Stimulated activated CD4-positive, alpha-beta T cell treated with anti-CD3 and anti-CD28 coated beads, TNF-alpha, amount 100 ng/mL, for 4 hours (primary cell): ENCODE results near the gene LGSN.
"Not testable (repeated sequence)": the region's sequence is repeated elsewhere in the genome, so short reads cannot be mapped to it uniquely, and the experiment has no call there.

Experiments used
- DNase-seq, 3 experiments: peaks; one replicate each; pipeline ENCODE4 v3.0.0-alpha.2; 2020; ENCODE audit warnings: low read depth in 3 of 3

LGSN gene, protein sequence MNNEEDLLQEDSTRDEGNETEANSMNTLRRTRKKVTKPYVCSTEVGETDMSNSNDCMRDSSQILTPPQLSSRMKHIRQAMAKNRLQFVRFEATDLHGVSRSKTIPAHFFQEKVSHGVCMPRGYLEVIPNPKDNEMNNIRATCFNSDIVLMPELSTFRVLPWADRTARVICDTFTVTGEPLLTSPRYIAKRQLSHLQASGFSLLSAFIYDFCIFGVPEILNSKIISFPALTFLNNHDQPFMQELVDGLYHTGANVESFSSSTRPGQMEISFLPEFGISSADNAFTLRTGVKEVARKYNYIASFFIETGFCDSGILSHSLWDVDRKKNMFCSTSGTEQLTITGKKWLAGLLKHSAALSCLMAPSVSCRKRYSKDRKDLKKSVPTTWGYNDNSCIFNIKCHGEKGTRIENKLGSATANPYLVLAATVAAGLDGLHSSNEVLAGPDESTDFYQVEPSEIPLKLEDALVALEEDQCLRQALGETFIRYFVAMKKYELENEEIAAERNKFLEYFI

DNA sequence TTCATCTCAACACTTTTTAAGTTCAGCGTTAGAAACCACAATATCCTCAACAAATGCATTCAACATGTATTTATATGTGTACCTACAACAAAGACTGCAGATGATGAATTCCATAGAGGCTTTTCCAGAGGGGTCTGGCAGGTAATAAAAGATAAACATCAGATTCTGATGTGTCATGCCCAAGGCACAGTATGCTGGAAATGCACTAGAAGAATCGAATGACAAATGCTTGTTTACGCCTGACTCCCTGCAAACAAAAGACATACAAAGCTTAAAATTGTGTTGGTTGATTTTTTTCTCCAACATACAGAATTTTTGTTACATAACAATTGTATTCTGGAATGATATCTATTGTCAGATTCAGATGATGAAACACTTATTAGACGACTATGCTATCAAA is at the start of gene LGSN:
Gene LGSN, minus strand, starts transcription at position 45 of the 400 bp plus-strand sequence. Its CDS starts 40 bp downstream, at position 5.
- no peak for DNase-seq

DNA sequence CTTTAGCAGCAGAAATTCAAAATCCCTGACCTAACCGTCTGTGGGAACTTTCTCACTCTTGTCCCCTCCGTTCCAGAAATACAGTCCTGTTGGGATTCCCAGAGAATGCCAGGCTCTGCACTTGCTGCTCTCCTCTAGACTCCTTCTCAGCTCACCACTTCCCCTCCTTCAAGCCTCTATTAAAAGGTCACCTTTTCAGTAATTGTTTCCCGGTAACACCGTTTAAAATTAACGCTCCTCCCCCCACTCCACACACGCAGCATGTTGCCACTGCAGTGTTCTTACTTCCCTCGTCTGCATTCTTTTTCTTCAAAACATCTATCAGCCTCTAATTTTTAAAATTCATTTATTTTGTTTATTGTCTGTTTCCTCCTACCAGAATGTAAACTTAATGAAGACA is 48.6 kb upstream of the LGSN start:
- DNase-seq: no peak

DNA sequence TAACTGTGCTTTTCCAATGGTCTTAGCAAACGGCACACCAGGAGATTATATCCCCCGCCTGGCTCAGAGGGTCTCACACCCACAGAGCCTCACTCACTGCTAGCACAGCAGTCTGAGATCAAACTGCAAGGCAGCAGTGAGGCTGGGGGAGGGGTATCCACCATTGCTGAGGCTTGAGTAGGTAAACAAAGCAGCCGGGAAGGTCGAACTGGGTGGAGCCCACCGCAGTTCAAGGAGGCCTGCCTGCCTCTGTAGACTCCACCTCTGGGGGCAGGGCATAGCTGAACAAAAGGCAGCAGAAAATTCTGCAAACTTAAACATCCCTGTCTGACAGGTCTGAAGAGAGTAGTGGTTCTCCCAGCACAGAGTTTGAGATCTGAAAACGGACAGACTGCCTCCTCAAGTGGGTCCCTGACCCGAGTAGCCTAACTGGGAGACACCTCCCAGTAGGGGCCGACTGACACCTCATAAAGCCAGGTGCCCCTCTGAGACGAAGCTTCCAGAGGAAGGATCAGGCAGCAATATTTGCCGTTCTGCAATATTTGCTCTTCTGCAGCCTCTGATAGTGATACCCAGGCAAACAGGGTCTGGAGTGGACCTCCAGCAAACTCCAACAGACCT is 42.8 kb upstream of the LGSN start:
- DNase-seq: not testable (repeated sequence)

DNA sequence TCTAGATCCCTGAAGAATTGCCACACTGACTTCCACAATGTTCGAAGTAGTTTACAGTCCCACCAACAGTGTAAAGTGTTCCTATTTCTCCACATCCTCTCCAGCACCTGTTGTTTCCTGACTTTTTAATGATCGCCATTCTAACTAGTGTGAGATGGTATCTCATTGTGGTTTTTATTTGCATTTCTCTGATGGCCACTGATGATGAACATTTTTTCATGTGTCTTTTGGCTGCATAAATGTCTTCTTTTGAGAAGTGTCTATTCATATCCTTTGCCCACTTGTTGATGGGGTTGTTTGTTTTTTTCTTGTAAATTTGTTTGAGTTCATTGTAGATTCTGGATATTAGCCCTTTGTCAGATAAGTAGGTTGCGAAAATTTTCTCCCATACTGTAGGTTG is 37.6 kb upstream of the LGSN start:
- not testable (repeated sequence) for DNase-seq

DNA sequence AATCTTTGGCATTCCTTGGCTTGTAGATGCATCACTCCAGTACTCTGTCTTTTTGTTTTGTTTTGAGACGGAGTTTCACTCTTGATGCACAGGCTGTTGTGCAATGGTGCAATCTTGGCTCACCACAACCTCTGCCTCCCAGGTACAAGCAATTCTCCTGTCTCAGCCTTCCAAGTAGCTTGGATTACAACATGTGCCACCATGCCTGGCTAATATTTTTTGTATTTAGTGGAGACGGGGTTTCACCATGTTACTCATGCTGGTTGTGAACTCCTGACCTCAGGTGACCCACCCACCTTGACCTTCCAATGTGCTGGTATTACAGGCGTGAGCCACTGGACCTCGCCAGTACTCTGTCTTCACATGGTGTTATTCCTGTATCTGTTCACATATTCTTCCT is 35.8 kb upstream of the LGSN start:
- no peak for DNase-seq

DNA sequence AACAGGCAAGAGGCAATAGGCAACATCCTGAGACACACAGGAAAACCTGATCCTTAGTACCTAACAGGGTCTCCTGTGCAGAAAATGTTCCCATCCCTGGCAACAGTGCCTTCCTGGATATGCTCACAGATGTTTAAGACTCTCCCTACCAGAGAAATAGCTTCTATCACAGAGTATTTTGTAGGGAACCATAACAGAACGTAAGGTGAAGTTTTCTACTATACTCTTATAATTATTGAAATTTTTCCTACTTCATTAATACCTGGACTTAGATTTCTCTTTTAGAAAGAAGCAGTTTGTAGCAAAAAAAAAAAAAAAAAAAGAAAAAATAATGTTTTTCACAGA is 33.5 kb upstream of the LGSN start:
- no peak for DNase-seq

DNA sequence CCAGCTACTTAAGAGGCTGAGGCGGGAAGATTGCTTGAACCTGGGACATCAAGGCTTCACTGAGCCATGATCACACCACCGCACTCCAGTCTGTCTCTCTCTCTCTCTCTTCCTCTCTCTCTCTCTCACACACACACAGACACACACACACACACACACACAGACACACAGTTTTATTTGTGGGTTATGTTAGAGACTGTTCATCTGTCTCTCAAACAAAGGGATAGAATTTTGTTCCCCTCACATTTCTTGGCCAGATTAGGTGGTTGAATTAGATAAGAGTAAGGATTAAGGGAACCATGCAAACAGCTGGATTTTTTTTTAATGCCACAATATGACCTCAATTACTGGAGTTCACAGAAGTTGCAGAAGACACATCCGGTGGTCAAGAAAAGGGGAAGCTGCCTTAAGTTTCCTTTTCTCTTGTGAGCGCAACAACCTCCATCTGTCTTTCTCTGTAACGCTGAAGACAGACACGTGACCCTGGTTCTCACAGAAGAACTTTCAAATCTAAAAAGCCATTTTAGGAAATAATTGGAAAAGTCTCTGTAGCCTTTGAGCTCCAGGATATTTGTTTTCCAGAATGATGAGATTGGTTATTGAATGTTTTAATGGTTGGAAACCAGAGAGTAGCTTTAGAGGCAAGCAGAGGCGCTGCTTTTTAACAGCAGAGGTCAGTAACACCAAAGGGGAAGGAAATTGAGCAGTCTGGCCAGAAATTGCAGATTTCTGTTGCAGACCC is 32.9 kb upstream of the LGSN start:
- DNase-seq: no peak

DNA sequence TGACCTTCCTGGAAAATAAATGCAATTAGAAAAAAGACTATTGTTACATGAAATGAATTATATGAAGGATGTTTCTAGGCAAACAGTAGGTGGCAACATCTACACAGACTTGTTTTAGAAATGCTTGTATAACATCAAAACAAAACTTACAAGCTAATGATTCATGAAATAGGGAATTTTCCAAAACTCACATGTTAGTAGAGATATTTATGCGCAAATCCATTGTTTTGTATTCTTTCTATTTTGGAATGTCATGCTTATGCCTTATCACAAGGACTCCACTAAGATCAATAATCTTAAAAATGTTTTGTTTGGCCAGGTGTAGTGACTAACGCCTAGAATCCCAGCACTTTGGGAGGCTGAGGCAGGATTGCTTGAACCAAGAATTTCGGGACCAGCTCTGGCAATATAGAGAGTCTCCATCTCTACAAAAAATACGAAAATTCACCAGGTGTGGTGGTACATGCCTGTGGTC is 32.3 kb upstream of the LGSN start:
- DNase-seq: no peak

DNA sequence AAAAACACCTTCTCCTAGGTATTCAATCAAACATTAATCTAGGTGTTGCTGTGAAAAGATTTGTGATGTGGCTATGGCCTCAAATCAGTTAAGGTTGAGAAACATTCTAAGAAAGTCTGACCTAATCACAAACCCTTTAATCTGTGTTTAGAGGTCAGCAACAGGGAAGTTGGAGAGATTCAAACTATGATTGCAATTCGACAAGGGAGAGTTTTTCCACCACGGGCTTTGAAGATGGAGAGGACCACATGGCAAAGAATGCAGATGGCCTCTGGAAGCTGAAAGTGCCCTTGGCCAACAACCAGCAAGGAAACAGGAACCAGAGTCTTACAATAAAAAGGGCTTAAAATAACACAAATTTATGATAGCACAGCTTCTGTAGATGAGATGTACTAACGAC is 29.6 kb upstream of the LGSN start:
- DNase-seq: no peak

DNA sequence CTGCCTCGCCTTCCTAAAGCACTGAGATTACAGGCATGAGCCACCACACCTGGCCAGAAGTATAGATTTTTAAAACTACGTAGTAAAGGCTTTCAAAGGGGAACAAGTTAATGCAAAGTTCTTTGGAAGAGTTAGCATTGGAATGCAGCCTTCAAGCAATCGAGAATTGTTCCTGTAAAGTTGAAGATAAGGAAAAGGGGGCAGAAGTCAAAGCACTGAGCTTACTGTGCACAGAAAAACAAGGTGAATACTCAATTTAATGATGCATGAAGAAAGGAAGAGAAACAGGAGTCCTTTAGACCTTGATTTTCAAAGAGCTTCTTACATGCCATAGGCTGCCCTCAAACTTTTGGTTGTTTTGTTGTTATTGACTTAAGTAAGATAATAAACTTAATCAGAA is 29.1 kb upstream of the LGSN start:
- DNase-seq: no peak

DNA sequence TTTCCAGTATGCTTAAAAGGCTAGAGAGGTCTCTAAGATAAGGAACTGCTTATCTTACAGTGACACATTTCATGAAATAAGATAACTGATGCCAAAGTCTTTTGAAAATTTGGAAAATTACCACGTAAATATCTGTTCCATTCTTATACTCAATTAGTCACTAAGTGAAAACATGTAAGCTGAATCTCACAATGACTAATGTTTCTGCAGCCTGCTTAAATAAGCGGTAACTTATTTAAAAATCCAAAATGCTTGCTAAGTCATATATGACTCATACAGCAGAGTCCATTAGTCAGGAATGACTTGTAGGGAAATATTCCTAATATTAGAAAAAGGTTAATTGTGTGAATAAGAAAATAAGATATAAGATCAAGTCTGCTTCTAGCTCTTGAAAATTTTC is 27.8 kb upstream of the LGSN start:
- no peak for DNase-seq

DNA sequence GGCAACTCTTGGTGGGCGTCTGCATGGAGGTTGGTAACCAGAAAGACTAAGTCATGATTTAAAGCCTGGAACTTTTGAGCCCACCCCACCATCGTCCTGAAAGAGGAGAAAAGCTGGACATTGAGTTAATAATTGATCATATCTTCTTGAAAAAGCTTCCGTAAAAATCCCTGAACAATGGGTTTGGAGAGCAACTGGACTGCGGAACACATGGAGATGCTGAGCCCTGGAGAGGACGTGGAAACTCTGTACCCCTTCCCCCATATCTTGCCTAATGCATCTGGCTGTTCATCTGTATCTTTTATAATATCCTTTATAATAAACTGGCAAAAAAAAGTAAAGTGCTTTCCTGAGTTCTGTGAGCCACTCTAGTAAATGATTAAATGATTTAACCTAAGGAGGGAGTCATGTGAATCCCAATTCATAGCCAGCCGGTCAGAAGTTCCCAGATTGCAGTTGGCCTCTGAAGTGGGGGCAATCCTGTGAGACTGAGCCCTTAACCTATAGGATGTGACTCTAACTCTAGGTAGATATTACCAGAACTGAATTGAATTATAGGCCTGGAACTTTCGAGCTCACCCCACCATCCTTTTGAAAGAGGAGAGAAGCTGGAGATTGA is 26.5 kb upstream of the LGSN start:
- DNase-seq: no peak

DNA sequence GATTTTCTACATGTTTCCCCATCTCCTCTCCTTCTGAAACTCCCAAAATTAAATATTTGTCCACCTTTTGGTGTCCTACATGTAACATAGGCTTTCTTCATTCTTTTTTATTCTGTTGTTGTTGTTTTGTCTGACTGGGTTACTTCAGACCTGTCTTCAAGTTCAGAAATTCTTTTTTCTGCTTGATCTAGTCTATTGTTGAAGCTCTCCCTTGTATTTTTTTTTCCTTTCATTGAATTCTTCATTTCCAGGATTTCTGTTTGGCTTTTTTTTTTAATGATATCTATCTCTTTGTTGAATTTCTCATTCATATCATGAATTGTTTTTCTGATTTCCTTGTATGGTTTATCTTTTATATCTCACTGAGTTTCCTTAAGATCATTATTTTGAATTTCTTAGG is 20.6 kb upstream of the LGSN start:
- no peak for DNase-seq

DNA sequence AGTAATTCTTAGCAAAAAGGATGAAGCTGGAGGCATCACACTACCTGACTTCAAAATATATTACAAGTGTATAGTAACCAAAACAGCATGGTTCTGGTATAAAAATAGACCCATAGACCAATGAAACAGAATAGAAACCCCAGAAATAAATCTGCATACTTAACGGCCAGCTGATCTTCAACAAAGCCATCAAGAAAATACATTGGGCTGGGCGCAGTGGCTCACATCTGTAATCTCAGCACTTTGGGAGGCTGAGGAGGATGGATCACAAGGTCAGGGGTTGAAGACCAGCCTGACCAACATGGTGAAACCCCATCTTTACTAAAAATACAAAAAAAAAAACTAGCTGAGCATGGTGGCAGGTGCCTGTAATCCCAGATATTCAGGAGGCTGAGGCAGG is 14.9 kb upstream of the LGSN start:
- not testable (repeated sequence) for DNase-seq

DNA sequence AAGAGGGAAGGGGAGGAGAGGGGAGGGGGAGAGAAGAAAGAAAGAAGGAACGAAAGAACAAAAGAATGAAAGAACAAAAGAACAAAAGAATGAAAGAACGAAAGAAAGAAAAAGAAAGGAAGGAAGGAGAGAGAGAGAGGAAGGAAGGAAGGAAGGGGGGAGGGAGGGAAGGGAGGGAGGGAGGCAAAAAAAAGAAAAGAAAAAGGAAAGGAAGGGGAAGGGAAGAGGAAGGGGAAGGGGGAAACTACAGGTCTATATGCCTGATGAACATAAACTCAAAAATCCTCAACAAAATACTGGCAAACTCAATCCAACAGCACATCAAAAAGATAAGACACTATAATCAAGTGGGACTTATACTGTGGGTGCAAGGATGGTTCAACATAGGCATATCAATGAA is 13.7 kb upstream of the LGSN start:
- no peak for DNase-seq

DNA sequence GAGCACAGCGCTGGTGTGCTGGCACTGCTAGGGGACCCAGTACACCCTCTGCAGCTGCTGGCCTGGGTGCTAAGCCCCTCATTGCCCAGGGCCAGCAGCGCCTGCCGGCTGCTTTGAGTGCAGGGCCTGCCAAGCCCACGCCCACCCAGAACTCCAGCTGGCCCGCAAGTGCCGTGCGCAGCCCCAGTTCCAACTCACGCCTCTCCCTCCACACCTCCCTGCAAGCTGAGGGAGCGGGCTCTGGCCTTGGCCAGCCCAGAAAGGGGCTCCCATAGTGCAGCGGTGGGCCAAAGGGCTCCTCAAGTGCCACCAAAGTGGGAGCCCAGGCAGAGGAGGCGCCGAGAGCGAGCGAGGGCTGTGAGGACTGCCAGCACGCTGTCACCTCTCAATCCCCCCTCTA is 6.8 kb upstream of the LGSN start:
- DNase-seq: not testable (repeated sequence)

DNA sequence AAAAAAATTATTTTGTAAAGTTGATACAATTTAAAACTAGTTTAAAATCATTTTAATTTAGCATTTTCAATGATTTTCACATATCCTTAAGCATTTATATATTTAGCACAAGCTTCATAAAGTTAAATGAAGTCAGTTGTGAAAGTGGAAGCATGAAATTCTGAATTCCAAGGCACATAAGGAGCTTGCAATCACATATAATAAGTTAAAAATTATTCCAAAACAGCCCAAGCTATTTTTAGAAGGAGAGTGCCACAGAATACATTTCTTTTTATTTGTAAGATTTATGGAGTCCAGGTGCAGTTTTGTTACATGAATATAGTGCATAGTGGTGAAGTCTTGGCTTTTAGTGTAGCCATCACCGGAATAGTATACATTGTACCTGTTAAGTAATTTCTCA is 3.2 kb upstream of the LGSN start:
- no peak for DNase-seq

DNA sequence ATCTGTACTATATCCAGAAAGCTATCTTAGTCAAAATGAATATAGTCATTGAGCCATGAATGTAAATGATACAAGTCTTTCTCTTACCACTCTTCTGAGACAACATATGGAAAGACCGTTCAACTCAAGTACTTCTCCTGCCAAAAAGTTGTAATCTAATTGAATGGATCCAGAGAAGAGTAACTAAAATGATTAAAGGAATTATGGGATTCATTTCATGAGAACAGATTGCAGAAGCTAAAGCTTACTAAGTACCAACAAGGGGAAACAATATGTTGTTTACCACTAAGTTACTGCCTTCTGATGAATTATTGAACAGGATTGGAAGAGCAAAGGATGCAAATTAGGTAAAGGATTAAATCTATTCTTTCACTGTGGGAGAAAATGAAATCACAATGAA is 2.0 kb upstream of the LGSN start:
- DNase-seq: no peak

DNA sequence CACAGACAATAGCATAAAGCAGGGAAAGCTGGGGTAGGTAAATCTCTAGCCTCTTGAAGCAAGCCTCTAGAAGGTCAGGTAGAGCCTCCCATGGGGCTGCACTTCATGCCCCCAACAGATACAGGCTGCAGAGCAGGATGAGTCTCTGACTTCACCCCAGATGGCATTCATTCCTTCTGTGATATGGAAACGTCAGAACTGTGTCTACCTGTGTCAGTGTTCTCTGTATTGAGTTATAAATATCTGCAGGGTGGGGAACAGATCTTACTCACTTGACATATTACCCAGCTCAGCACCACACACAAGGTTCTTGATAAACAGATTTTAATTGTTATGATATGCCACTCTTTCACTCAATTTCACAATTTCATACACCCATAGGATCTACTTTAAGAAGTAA is 2.1 kb downstream of the LGSN start:
- no peak for DNase-seq

DNA sequence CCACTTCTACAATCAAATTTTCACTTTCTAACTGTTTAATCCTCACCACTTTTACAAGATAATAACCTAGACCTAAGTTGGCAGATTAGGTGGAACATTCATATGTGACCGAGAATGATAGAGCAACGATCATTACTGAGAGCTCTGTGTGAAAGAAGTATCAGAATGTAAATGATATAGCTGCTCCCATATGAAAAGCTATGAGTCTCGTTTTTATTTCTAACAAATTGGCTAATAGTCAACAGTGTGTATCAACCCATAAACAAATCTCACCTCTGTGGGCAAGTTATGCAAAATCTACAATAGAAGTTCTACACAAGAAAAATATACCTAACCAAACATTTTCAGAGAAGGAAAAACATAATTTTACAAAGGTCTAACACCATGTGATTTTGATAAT is 3.7 kb downstream of the LGSN start:
- DNase-seq: no peak

DNA sequence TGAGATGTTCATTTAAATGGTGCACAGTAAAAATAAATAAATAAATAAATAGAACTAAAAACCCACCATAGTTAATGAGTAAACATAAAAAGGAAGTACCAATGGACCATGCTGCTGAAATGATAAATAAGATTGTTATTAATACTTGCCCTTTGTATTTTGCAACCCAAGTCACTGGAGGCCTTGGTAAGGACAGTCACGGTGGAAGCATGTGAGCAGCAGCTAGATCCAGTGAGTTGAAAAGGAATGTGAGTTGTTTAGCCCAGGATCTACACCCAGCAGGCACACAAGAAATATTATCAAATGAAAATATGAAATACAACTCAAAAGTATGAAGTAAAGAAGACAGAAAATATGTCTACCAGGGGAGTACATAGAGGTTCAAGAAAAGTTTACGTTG is 6.7 kb downstream of the LGSN start:
- DNase-seq: no peak

DNA sequence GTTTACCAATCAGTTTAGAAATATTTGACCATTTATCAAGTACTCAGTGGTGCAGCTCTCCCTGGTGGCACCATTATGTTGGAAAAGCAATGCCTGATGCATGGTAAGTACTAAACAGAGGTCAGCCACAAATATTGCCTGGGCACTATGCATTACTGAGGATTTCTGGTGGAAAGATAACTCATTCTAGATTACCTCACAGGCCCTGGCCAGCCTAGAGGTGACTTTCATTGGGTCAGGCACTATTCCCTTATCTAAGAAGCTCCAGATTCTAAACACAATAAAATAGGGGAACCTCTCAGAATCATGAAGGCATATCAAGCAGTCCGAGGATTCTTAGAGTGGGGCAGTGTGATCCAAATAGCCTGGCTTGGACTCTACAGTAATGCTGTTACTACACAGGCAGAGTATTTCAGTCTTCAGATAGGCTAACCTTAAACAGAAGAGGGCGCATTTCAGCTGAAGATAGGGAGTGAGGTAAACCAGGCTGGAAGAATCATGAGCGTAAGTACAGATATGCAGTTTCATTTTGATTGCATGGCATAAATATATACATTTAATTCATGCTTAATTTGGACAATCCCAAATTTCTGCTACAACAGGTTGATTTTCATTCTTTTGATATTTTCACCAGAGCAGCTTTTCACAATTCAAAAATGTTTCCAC is 12.1 kb downstream of the LGSN start:
- no peak for DNase-seq
